SK-N-SH treated with all-trans-retinoic acid at 6 μM for 48 hours (cell line): ENCODE results near the gene FNDC11.

ENCODE experiments used
- ARNTL ChIP-seq: fragments of 450-650 bp; formaldehyde crosslinking; IDR thresholded peaks from 2 replicates; pipeline ENCODE4 v1.5.0; 2020; ENCODE audit warnings: low read depth, mild to moderate bottlenecking, moderate library complexity, borderline replicate concordance
- CSDC2 ChIP-seq: fragments of 250-450 bp; sonication (Bioruptor Pico); IDR thresholded peaks from 2 replicates; pipeline ENCODE4 v1.5.0; 2020; ENCODE audit warnings: mild to moderate bottlenecking, moderate library complexity
- ZFP3 ChIP-seq: fragments of 250-450 bp; sonication (Bioruptor Pico); IDR thresholded peaks from 2 replicates; pipeline ENCODE4 v1.5.0; 2020; ENCODE audit warnings: mild to moderate bottlenecking, moderate library complexity
- ZNF70 ChIP-seq: fragments of 450-650 bp; formaldehyde crosslinking; IDR thresholded peaks from 2 replicates; pipeline ENCODE4 v1.5.0; 2020; ENCODE audit warnings: mild to moderate bottlenecking, moderate library complexity

GRCh38 chr20:63570281-63571086 is 16.5 kb downstream of the FNDC11 start:
- TF ChIP-seq CSDC2 (CRISPR knock-in tag) (no peak), ZFP3 (CRISPR knock-in tag) (no peak), ZNF70 (no peak), ARNTL (CRISPR knock-in tag) (no peak)
